ENCODE results near the gene AKT2.

DNA sequence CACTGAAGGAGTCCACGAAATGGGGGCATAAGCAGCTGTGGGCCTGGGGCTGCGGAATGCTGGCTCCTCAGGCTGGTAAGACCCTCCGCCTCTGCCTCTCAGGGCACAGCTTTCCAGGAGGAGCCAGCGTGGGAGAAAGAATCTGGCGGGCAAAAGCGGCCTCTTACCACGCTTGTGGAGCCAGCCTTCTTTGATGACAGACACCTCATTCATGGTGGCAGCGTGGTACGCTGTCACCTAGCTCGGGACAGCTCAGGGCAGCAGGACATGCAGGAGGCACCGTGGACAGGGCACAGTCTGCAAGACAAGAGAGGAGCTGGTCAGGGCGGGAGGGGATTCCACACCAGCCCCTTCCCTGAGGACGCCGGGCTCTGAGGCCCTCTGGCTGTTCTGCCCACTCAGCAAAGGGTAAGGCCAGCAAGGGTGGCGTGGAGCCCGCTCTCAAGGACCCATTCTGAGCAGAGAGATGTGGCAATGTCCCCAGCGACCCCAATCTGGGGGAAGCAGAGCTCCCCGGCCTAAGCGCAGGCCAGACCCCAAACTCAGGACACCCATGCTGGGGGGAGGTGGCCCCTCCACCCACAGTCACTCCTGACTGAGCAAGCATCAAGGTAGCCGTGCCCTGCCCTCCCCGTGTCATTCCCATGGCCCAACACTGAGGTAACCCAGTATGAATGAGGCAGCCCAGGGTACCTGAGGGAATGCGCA, 19.9 kb downstream of the AKT2 start:
- TF ChIP-seq POLR2AphosphoS5 (IDR thresholded peaks at IDR 0.05; ENCODE audit: insufficient read depth in 1 of 2, low read depth in 1 of 2) (no peak), POLR2A (IDR thresholded peaks at IDR 0.05) (no peak)

Data from vagina (tissue), 2 donors.